T-cell (primary cell): ENCODE data around the gene DRD2. TPM values are rescaled to one million over a fixed set of nuclear protein-coding genes. Genes with fewer than 3 reads are reported as not detected.

Experiments used
- ATAC-seq, 4 experiments: fragments of 200-7000 bp in 3 of 4; fragments of 150-1000 bp in 1 of 4; cut with Tn5 transposase; replicated peaks in 1 of 4; 1 replicate in 3 of 4; 2 replicates in 1 of 4; pipeline ENCODE4 v1.10.0; 2021; ENCODE audit warnings: moderate library complexity in 3 of 4, mild to moderate bottlenecking in 2 of 4, moderate number of reproducible peaks in 1 of 4
- CTCF ChIA-PET, 2 donors: fragments of 300-600 bp; sonication (Branson Sonifier 250); formaldehyde crosslinking; loops; one replicate each; lab custom pipeline; 2022; ENCODE audit warnings: antibody characterized with exemption in 2 of 2; lab: Charles Lee
- POLR2A ChIA-PET, 2 donors: fragments of 300-600 bp; sonication (Branson Sonifier 250); formaldehyde crosslinking; loops; one replicate each; lab custom pipeline; 2022; ENCODE audit warnings: antibody characterized with exemption in 2 of 2; lab: Charles Lee
- DNase-seq, 35 experiments: peaks; one replicate each; pipeline versions ENCODE4 v3.0.0 to v3.0.0-alpha.2; 2013 to 2023
- H3K27ac ChIP-seq: one replicate; pipeline ENCODE4 v1.5.1; 2013; ENCODE audit warnings: low read length
- H3K27me3 ChIP-seq, 2 experiments: replicated peaks in 1 of 2; 1 replicate in 1 of 2; 2 replicates in 1 of 2; pipeline versions ENCODE4 v1.6.1 to v1.7.0; 2013; ENCODE audit warnings: low read length in 1 of 2, mixed read lengths in 1 of 2; ENCODE audit not compliant: control insufficient read depth in 2 of 2, insufficient read depth in 2 of 2; ENCODE audit errors: extremely low read depth in 1 of 2
- H3K36me3 ChIP-seq, 2 donors: 1 replicate in 1 of 2; 2 replicates in 1 of 2; pipeline versions ENCODE4 v1.6.1 to v1.7.0; 2013; ENCODE audit warnings: low read length in 1 of 2; ENCODE audit not compliant: control insufficient read depth in 2 of 2, insufficient read depth in 1 of 2; ENCODE audit errors: extremely low read depth in 1 of 2
- H3K4me1 ChIP-seq, 2 experiments: 1 replicate in 1 of 2; 2 replicates in 1 of 2; pipeline versions ENCODE4 v1.6.1 to v1.7.0; 2013; ENCODE audit warnings: low read length in 2 of 2, mixed read lengths in 1 of 2; ENCODE audit not compliant: insufficient read depth in 2 of 2, control insufficient read depth in 1 of 2; ENCODE audit errors: extremely low read depth in 1 of 2
- H3K4me3 ChIP-seq, 2 donors: 1 replicate in 1 of 2; 2 replicates in 1 of 2; pipeline versions ENCODE4 v1.5.1 to v1.7.0; 2013; ENCODE audit warnings: mild to moderate bottlenecking in 2 of 2, low read length in 1 of 2, moderate library complexity in 1 of 2; ENCODE audit not compliant: control insufficient read depth in 1 of 2; ENCODE audit errors: extremely low read depth in 1 of 2
- H3K9me3 ChIP-seq: 2 replicates; pipeline ENCODE4 v1.7.0; 2013
- H3K27ac Mint-ChIP-seq, 2 donors: one replicate each; pipeline ENCODE4 v1.8.0; 2020 to 2021; ENCODE audit warnings: mild to moderate bottlenecking in 2 of 2, mixed read lengths in 2 of 2
- H3K27me3 Mint-ChIP-seq, 2 donors: one replicate each; pipeline ENCODE4 v1.8.0; 2021 to 2022; ENCODE audit warnings: mixed read lengths in 2 of 2
- H3K36me3 Mint-ChIP-seq: one replicate; pipeline ENCODE4 v1.8.0; 2021; ENCODE audit warnings: mixed read lengths
- H3K4me1 Mint-ChIP-seq, 3 donors: one replicate each; pipeline ENCODE4 v1.8.0; 2020 to 2022; ENCODE audit warnings: mixed read lengths in 3 of 3, mild to moderate bottlenecking in 1 of 3
- H3K4me3 Mint-ChIP-seq, 3 donors: one replicate each; pipeline ENCODE4 v1.8.0; 2020 to 2022; ENCODE audit warnings: mild to moderate bottlenecking in 3 of 3, mixed read lengths in 3 of 3, moderate library complexity in 3 of 3
- H3K9me3 Mint-ChIP-seq, 3 donors: one replicate each; pipeline ENCODE4 v1.8.0; 2020 to 2022; ENCODE audit warnings: mixed read lengths in 3 of 3
- WGBS: methylation state at CpG from one replicate; pipeline ENCODE4 v1.1.5; 2013; ENCODE audit warnings: missing lambda C conversion rate; ENCODE audit not compliant: insufficient coverage; 5-methylcytosine and 5-hydroxymethylcytosine counted together
- total RNA-seq, 35 experiments: library from RNA in 6 of 35; stranded (reverse) in 6 of 35; fragments of 120-200 nt in 1 of 35; gene quantifications; one replicate each; pipeline versions ENCODE4 v1.2.1 to v1.2.4 and lab custom pipeline; 2013 to 2026

Gene DRD2
- total RNA-seq, 5 donors from 2014 or later (not counting 1 experiment from before 2014, with no cell fraction given), result not detected

- no peak overlapping the region for H3K27ac Mint-ChIP-seq
These were observed 39.7 kb upstream of the DRD2 start for GRCh38 chr11:113514856-113515255.

GRCh38 chr11:113507341-113507740 is 32.1 kb upstream of the DRD2 start:
- ChIA-PET POLR2A (no interaction called here), CTCF (no interaction called here)
- Histone ChIP-seq H3K36me3 (no peaks in the 10 kb centered on the region), H3K9me3 (no peaks in the 10 kb centered on the region), H3K27me3 (peaks cover 0 to 2% of the 10 kb centered on the region in 2 experiments), H3K4me1 (no peaks in the 10 kb centered on the region), H3K27ac (no peak overlapping the region), H3K4me3 (no peak overlapping the region)
- ATAC-seq (no peak), DNase-seq (no peak)
- no peaks in the 10 kb centered on the region for H3K9me3 Mint-ChIP-seq
- no peaks in the 10 kb centered on the region for H3K36me3 Mint-ChIP-seq
- H3K27me3 Mint-ChIP-seq, result peaks cover 16 to 34% of the 10 kb centered on the region in 2 donors
- H3K4me3 Mint-ChIP-seq, result no peak overlapping the region
- H3K4me1 Mint-ChIP-seq, result no peaks in the 10 kb centered on the region
- H3K27ac Mint-ChIP-seq, result no peak overlapping the region

More at GRCh38 chr11:113514856-113515255, 39.7 kb upstream of the DRD2 start:
- ChIA-PET CTCF (no interaction called here), POLR2A (no interaction called here)
- no peak overlapping the region for H3K4me3 Mint-ChIP-seq
- no peaks in the 10 kb centered on the region for H3K4me1 ChIP-seq
- H3K4me1 Mint-ChIP-seq, result no peaks in the 10 kb centered on the region
- 50% methylated on average over 2 of the region's 2 CpGs for WGBS
- no peaks in the 10 kb centered on the region for H3K36me3 ChIP-seq
- peaks cover 0 to 18% of the 10 kb centered on the region in 2 experiments for H3K27me3 ChIP-seq
- H3K27me3 Mint-ChIP-seq, result peaks cover 9 to 22% of the 10 kb centered on the region in 2 donors
- no peak overlapping the region for H3K27ac ChIP-seq
- H3K9me3 Mint-ChIP-seq, result peaks cover 0 to 4% (median 0%) of the 10 kb centered on the region in 3 donors
- ATAC-seq (no peak), DNase-seq (no peak)
- no peaks in the 10 kb centered on the region for H3K9me3 ChIP-seq
- no peak overlapping the region for H3K4me3 ChIP-seq
- H3K36me3 Mint-ChIP-seq, result no peaks in the 10 kb centered on the region

- Histone ChIP-seq H3K9me3 (no peaks in the 10 kb centered on the region), H3K36me3 (no peaks in the 10 kb centered on the region), H3K4me1 (no peaks in the 10 kb centered on the region), H3K27ac (no peak overlapping the region), H3K27me3 (peaks cover 0 to 2% of the 10 kb centered on the region in 2 experiments), H3K4me3 (no peak overlapping the region)
- ATAC-seq (no peak), DNase-seq (no peak)
- Mint-ChIP-seq H3K36me3 (no peaks in the 10 kb centered on the region), H3K9me3 (no peaks in the 10 kb centered on the region), H3K27me3 (peaks cover 14 to 32% of the 10 kb centered on the region in 2 donors), H3K27ac (no peak overlapping the region), H3K4me1 (no peaks in the 10 kb centered on the region), H3K4me3 (no peak overlapping the region)
- no CpG with 5 or more reads among the region's 1 CpG for WGBS
- ChIA-PET POLR2A (no interaction called here), CTCF (no interaction called here)
These were observed 31.7 kb upstream of the DRD2 start for GRCh38 chr11:113506893-113507292.

GRCh38 chr11:113506461-113506860 is 31.3 kb upstream of the DRD2 start:
- no peaks in the 10 kb centered on the region for H3K36me3 Mint-ChIP-seq
- H3K9me3 Mint-ChIP-seq, result no peaks in the 10 kb centered on the region
- POLR2A ChIA-PET, result no interaction called here
- no peak for DNase-seq
- ATAC-seq, result no peak
- H3K27me3 Mint-ChIP-seq, result peaks cover 14 to 29% of the 10 kb centered on the region in 2 donors
- Histone ChIP-seq H3K27me3 (peaks cover 0 to 2% of the 10 kb centered on the region in 2 experiments), H3K36me3 (no peaks in the 10 kb centered on the region), H3K27ac (no peak overlapping the region), H3K4me3 (no peak overlapping the region), H3K9me3 (no peaks in the 10 kb centered on the region), H3K4me1 (no peaks in the 10 kb centered on the region)
- CTCF ChIA-PET, result no interaction called here
- 83% methylated on average over 1 of the region's 6 CpGs for WGBS
- no peaks in the 10 kb centered on the region for H3K4me1 Mint-ChIP-seq
- no peak overlapping the region for H3K4me3 Mint-ChIP-seq
- no peak overlapping the region for H3K27ac Mint-ChIP-seq

- POLR2A ChIA-PET, result no interaction called here
- no peak overlapping the region for H3K27ac Mint-ChIP-seq
These were observed 30.6 kb upstream of the DRD2 start for GRCh38 chr11:113505541-113506375.

GRCh38 chr11:113505046-113505445 is 29.8 kb upstream of the DRD2 start:
- Histone ChIP-seq H3K4me1 (no peaks in the 10 kb centered on the region), H3K27ac (no peak overlapping the region), H3K27me3 (peaks cover 0 to 5% of the 10 kb centered on the region in 2 experiments), H3K36me3 (no peaks in the 10 kb centered on the region), H3K9me3 (no peaks in the 10 kb centered on the region), H3K4me3 (no peak overlapping the region)
- ChIA-PET CTCF (no interaction called here), POLR2A (no interaction called here)
- Mint-ChIP-seq H3K4me3 (no peak overlapping the region), H3K27me3 (peaks cover 11 to 23% of the 10 kb centered on the region in 2 donors), H3K36me3 (no peaks in the 10 kb centered on the region), H3K27ac (no peak overlapping the region), H3K9me3 (no peaks in the 10 kb centered on the region), H3K4me1 (no peaks in the 10 kb centered on the region)
- 33% methylated on average over 1 of the region's 3 CpGs for WGBS
- ATAC-seq (no peak), DNase-seq (no peak)

More at GRCh38 chr11:113505541-113506375, 30.6 kb upstream of the DRD2 start:
- ATAC-seq (no peak), DNase-seq (no peak)
- H3K4me3 ChIP-seq, result no peak overlapping the region
- no peaks in the 10 kb centered on the region for H3K9me3 Mint-ChIP-seq
- peaks cover 0 to 2% of the 10 kb centered on the region in 2 experiments for H3K27me3 ChIP-seq
- H3K27ac ChIP-seq, result no peak overlapping the region
- no peaks in the 10 kb centered on the region for H3K36me3 Mint-ChIP-seq
- H3K4me1 Mint-ChIP-seq, result no peaks in the 10 kb centered on the region
- CTCF ChIA-PET, result no interaction called here
- no peaks in the 10 kb centered on the region for H3K4me1 ChIP-seq
- peaks cover 14 to 28% of the 10 kb centered on the region in 2 donors for H3K27me3 Mint-ChIP-seq
- no peaks in the 10 kb centered on the region for H3K9me3 ChIP-seq
- no peak overlapping the region for H3K4me3 Mint-ChIP-seq
- 35% methylated on average over 10 of the region's 12 CpGs for WGBS
- H3K36me3 ChIP-seq, result no peaks in the 10 kb centered on the region
